ENCODE measurements around the gene APLNR. TPM values are rescaled to one million over a fixed set of nuclear protein-coding genes. Genes with fewer than 3 reads are reported as not detected.

APLNR gene
- total RNA-seq, 2 experiments from 2014 or later = not detected

- Mint-ChIP-seq H3K4me3 (no peak overlapping the region), H3K27me3 (peaks cover 2% of the 10 kb centered on the region), H3K27ac (no peak overlapping the region), H3K9me3 (peaks cover 6% of the 10 kb centered on the region), H3K4me1 (no peaks in the 10 kb centered on the region), H3K36me3 (ENCODE audit: low read depth) (no peaks in the 10 kb centered on the region)
- POLR2A ChIA-PET = no interaction called here
- CTCF ChIA-PET = interaction anchor here (1.0 kb wide), 1 partner anchor 11 kb away, joined by 3 read pairs; no protein-coding TSS in a partner anchor
- DNase-seq = no peak
Observed at GRCh38 chr11:57269571-57270021, 32.5 kb upstream of the APLNR start.

DNA sequence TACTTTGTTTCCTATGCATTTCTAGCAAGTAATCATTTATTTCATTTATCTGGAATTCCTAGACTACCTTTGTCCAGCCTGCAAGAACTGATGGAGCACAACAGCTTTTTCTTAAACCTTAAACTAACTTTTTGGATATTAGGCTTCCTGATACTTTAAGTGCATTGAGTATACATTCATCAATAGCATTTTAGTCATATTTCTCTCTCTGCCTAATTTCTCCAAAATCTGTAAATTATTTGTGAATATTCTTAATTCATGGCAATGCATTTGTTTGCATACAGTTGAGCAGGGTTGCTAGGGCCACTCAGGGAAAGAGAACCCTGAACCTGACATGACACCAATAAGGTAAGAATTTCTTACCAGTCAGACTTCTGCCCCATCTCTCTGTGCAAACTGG lies 29.1 kb upstream of the APLNR start:
- H3K36me3 Mint-ChIP-seq (ENCODE audit: low read depth) = no peaks in the 10 kb centered on the region
- CTCF ChIA-PET = no interaction called here
- no peak overlapping the region for H3K4me3 Mint-ChIP-seq
- no peak for DNase-seq
- POLR2A ChIA-PET = no interaction called here
- H3K4me1 Mint-ChIP-seq = no peaks in the 10 kb centered on the region
- H3K9me3 Mint-ChIP-seq = peaks cover 6% of the 10 kb centered on the region
- peaks cover 2% of the 10 kb centered on the region for H3K27me3 Mint-ChIP-seq
- no peak overlapping the region for H3K27ac Mint-ChIP-seq

DNA sequence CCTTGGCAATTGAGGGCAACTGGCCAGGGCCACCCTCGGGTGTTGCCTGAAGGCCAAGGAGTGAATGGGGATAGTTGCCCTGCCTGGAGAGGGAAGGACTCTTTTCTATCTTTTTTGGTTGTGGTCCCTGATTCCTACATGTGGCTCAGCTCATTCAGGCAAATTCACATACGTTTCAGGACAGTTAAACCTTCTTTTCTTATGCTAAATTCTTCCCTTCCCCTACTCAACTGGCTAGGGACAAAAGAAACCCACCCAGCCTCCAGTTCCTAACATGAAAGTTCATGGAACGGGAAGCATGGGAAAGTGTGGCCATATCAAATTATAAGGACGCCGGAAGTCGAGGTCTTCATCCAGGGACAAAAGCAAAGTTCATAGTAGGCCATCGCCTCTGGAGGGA lies 26.3 kb upstream of the APLNR start:
- H3K27me3 Mint-ChIP-seq = peaks cover 2% of the 10 kb centered on the region
- CTCF ChIA-PET = interaction anchor here (1.2 kb wide), 1 partner anchor 14 kb away, joined by 3 read pairs; no protein-coding TSS in a partner anchor
- DNase-seq = no peak
- POLR2A ChIA-PET = no interaction called here
- peaks cover 6% of the 10 kb centered on the region for H3K9me3 Mint-ChIP-seq
- H3K27ac Mint-ChIP-seq = no peak overlapping the region
- no peaks in the 10 kb centered on the region for H3K4me1 Mint-ChIP-seq
- H3K4me3 Mint-ChIP-seq = no peak overlapping the region
- H3K36me3 Mint-ChIP-seq (ENCODE audit: low read depth) = no peaks in the 10 kb centered on the region

DNA sequence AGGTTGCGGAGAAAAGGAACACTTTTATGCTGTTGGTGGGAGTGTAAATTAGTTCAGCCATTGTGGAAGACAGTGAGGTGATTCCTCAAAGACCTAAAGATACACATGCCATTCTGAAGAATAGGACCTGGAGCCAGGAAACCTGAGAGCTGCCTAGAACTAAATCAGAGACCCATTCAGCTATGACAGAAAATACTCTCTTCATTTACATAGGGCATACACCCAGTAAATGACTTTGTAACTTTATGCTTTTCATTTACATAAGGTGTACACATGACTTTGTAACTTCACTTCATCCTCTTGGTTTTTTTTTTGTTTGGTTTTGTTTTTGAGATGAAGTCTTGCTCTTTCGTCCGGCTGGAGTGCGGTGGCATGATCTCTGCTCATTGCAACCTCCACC lies 25.1 kb upstream of the APLNR start:
- Mint-ChIP-seq H3K9me3 (peaks cover 2% of the 10 kb centered on the region), H3K4me1 (no peaks in the 10 kb centered on the region), H3K36me3 (ENCODE audit: low read depth) (no peaks in the 10 kb centered on the region), H3K27me3 (peaks cover 3% of the 10 kb centered on the region), H3K27ac (no peak overlapping the region), H3K4me3 (no peak overlapping the region)
- CTCF ChIA-PET = no interaction called here
- POLR2A ChIA-PET = no interaction called here
- DNase-seq = no peak

GRCh38 chr11:57260937-57261783 lies 24.1 kb upstream of the APLNR start:
- Mint-ChIP-seq H3K4me1 (no peaks in the 10 kb centered on the region), H3K4me3 (no peak overlapping the region), H3K36me3 (ENCODE audit: low read depth) (no peaks in the 10 kb centered on the region), H3K27ac (no peak overlapping the region), H3K9me3 (peaks cover 2% of the 10 kb centered on the region), H3K27me3 (peaks cover 7% of the 10 kb centered on the region)
- CTCF ChIA-PET = no interaction called here
- POLR2A ChIA-PET = no interaction called here
- DNase-seq = no peak

DNA sequence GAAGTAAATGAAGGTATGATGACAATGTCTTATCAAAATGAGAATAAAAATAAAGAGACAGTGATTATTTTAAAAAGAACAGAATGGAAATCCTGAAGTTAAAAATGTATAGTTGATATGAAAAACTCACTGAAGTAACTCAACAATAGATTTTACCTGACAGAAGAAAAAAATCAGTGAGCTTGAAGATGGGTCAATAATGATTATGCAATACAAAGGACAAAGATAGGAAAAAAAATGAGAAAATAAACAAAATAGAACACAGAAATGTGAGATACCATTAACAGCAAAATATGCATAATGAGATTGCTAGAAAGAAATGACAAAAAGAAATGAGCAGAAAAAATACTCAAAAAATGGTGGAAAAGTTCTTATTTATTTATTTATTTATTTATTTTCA lies 19.1 kb upstream of the APLNR start:
- no peak overlapping the region for H3K27ac Mint-ChIP-seq
- no peaks in the 10 kb centered on the region for H3K9me3 Mint-ChIP-seq
- CTCF ChIA-PET = interaction anchor here (0.7 kb wide), 1 partner anchor 8 kb away, joined by 4 read pairs; no protein-coding TSS in a partner anchor
- no peaks in the 10 kb centered on the region for H3K4me1 Mint-ChIP-seq
- H3K36me3 Mint-ChIP-seq (ENCODE audit: low read depth) = no peaks in the 10 kb centered on the region
- no peak for DNase-seq
- POLR2A ChIA-PET = no interaction called here
- H3K4me3 Mint-ChIP-seq = no peak overlapping the region
- peaks cover 30% of the 10 kb centered on the region for H3K27me3 Mint-ChIP-seq

DNA sequence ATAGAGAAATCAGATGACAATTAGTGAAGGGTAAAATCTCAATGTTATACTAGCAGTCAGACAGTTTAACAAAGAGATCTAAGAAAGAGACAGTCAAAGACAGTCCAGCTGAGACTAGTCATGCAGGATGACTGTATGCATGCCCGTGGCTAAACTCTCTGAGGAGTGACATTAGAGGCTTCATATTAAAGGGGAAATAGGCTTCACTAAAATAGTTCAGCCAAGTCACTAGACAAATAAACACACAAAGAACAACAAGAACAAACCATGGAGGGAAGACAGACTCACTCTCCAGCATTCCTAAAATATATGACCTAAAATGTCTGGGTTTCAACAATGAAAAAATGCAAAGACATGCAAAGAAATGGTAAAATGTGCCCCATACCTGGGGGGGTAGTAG lies 18.6 kb upstream of the APLNR start:
- ChIA-PET POLR2A (no interaction called here), CTCF (no interaction called here)
- DNase-seq = no peak
- Mint-ChIP-seq H3K4me3 (no peak overlapping the region), H3K27ac (no peak overlapping the region), H3K4me1 (no peaks in the 10 kb centered on the region), H3K9me3 (no peaks in the 10 kb centered on the region), H3K36me3 (ENCODE audit: low read depth) (no peaks in the 10 kb centered on the region), H3K27me3 (peaks cover 30% of the 10 kb centered on the region)

- no peaks in the 10 kb centered on the region for H3K36me3 Mint-ChIP-seq (ENCODE audit: low read depth)
- DNase-seq = no peak
- H3K4me3 Mint-ChIP-seq = no peak overlapping the region
- CTCF ChIA-PET = no interaction called here
- POLR2A ChIA-PET = no interaction called here
- no peak overlapping the region for H3K27ac Mint-ChIP-seq
- H3K4me1 Mint-ChIP-seq = no peaks in the 10 kb centered on the region
- peaks cover 30% of the 10 kb centered on the region for H3K27me3 Mint-ChIP-seq
- no peaks in the 10 kb centered on the region for H3K9me3 Mint-ChIP-seq
Observed at GRCh38 chr11:57254631-57255030, 17.6 kb upstream of the APLNR start.

- H3K27me3 Mint-ChIP-seq = peaks cover 28% of the 10 kb centered on the region
- DNase-seq = no peak
- ChIA-PET CTCF (interaction anchor here (1.1 to 1.2 kb wide), 2 partner anchors 9 to 11 kb away, joined by 3 read pairs; no protein-coding TSS in a partner anchor), POLR2A (no interaction called here)
- H3K27ac Mint-ChIP-seq = no peak overlapping the region
- H3K4me3 Mint-ChIP-seq = no peak overlapping the region
- no peaks in the 10 kb centered on the region for H3K4me1 Mint-ChIP-seq
- H3K36me3 Mint-ChIP-seq (ENCODE audit: low read depth) = no peaks in the 10 kb centered on the region
- no peaks in the 10 kb centered on the region for H3K9me3 Mint-ChIP-seq
Observed at GRCh38 chr11:57251491-57252104, 14.5 kb upstream of the APLNR start.

DNA sequence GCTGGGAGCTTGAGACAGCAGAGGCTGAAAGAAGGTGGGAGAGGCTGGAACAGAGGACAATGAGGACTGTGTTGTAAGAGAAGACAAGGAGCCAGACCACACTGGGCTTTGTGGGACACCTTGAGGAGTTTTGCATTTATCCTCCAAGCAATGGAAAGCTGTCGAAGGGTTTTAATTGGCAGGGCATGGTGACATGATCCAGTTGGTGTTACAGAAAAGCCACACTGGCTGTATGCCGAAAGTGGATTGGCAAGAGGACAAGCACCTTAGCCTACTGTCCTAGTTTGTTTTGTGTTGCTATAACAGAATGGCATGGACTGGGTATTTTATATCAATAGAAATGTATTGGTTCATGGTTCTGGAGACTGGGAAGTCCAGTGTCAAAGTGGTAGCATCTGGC lies 14.0 kb upstream of the APLNR start:
- no peaks in the 10 kb centered on the region for H3K9me3 Mint-ChIP-seq
- ChIA-PET POLR2A (no interaction called here), CTCF (interaction anchor here (1.1 to 2.5 kb wide), 3 partner anchors 9 to 410 kb away, joined by 3 to 9 read pairs (median 3); no protein-coding TSS in a partner anchor)
- H3K4me3 Mint-ChIP-seq = no peak overlapping the region
- peaks cover 26% of the 10 kb centered on the region for H3K27me3 Mint-ChIP-seq
- no peak overlapping the region for H3K27ac Mint-ChIP-seq
- no peaks in the 10 kb centered on the region for H3K4me1 Mint-ChIP-seq
- H3K36me3 Mint-ChIP-seq (ENCODE audit: low read depth) = no peaks in the 10 kb centered on the region
- DNase-seq = no peak

DNA sequence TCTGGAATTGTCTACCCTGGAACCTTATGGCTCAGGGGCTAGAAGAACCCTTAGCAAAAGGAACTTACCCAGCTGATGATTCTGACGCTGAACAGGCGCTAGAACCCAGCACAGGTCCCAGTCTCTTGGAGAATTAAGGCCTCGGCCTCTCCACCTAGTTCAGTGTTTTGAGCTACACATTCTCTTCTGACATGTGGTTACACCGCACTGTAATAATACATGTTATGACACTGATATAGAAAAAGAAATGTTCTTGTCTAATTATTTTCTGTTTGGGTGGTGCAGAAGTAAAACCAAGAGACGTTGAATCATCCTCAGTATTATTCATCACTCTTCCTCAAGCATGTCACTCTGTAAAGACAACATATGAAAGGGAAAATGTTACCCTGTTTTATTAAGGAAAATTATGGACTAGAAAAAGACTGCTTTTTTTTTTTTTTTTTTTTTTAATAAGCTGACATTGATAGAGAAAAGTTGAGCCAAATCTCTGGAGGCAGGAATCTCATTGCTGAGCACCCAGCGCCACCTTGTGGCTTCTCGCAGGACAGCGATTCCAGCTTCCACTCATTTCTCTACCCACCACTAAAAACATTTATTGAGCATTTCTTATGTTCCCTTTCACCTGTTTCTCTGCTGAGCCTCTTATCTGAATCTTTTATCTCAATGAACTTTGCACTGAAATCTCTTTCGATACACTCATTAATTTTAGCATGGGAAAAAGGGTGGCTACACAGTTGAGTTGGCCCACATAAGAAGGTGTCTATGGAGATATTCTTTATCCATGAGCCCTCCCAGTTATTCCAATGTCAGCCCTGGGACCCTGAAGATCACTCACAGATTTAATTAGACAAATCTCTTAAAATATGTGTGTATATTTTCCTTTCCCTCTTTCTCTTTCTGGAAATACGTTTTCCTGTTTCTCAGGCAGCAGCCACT lies 12.6 kb upstream of the APLNR start:
- Mint-ChIP-seq H3K36me3 (ENCODE audit: low read depth) (no peaks in the 10 kb centered on the region), H3K4me3 (no peak overlapping the region), H3K27me3 (peaks cover 19% of the 10 kb centered on the region), H3K4me1 (peaks cover 6% of the 10 kb centered on the region), H3K27ac (no peak overlapping the region), H3K9me3 (no peaks in the 10 kb centered on the region)
- CTCF ChIA-PET = interaction anchor here (0.5 to 2.5 kb wide), 10 partner anchors 14 to 1375 kb away, joined by 3 to 9 read pairs (median 3); no protein-coding TSS in a partner anchor
- POLR2A ChIA-PET = interaction anchor here (0.7 kb wide), 1 partner anchor 345 kb away, joined by 15 read pairs; no protein-coding TSS in a partner anchor
- DNase-seq = peak; percentile 57

- POLR2A ChIA-PET = no interaction called here
- Mint-ChIP-seq H3K4me1 (peaks cover 8% of the 10 kb centered on the region), H3K4me3 (no peak overlapping the region), H3K27me3 (peaks cover 16% of the 10 kb centered on the region), H3K9me3 (no peaks in the 10 kb centered on the region), H3K36me3 (ENCODE audit: low read depth) (no peaks in the 10 kb centered on the region), H3K27ac (no peak overlapping the region)
- CTCF ChIA-PET = interaction anchor here (0.8 to 2.5 kb wide), 7 partner anchors 15 to 408 kb away, joined by 3 to 9 read pairs (median 3); no protein-coding TSS in a partner anchor
- peak; percentile 15 for DNase-seq
Observed at GRCh38 chr11:57248780-57249383, 11.8 kb upstream of the APLNR start.
